Thoracic aorta (tissue), 2 donors: ENCODE data around the gene MRPL48. TPM values are rescaled to one million over a fixed set of nuclear protein-coding genes. Genes with fewer than 3 reads are reported as not detected.

Experiments used
- ATAC-seq: fragments of 150-250 bp; one replicate; pipeline ENCODE4 v1.8.0; 2017; ENCODE audit warnings: low read depth; ENCODE audit not compliant: insufficient number of reproducible peaks, low FRiP score
- DNase-seq: peaks from one replicate; pipeline ENCODE4 v3.0.0-alpha.2; 2020; ENCODE audit warnings: low spot score
- H3K27ac ChIP-seq, 2 donors: fragments of 200-600 bp; sonication (generic); 1 replicate in 1 of 2; 2 replicates in 1 of 2; pipeline ENCODE4 v1.5.1; 2016; ENCODE audit warnings: mild to moderate bottlenecking in 2 of 2, moderate library complexity in 2 of 2
- H3K27me3 ChIP-seq: fragments of 200-600 bp; sonication (generic); replicated peaks from 2 replicates; pipeline ENCODE4 v1.6.0; 2016; ENCODE audit warnings: mild to moderate bottlenecking; ENCODE audit not compliant: insufficient read depth
- H3K36me3 ChIP-seq: fragments of 200-600 bp; sonication (generic); one replicate; pipeline ENCODE4 v1.5.1; 2016
- H3K4me1 ChIP-seq, 2 donors: fragments of 200-600 bp; sonication (generic); 1 replicate in 1 of 2; 2 replicates in 1 of 2; pipeline versions ENCODE4 v1.5.1 to v1.6.0; 2016; ENCODE audit warnings: low read depth in 2 of 2, mild to moderate bottlenecking in 1 of 2; ENCODE audit not compliant: control insufficient read depth in 1 of 2
- H3K4me3 ChIP-seq: fragments of 200-600 bp; sonication (generic); 2 replicates; pipeline ENCODE4 v1.5.1; 2016; ENCODE audit warnings: mild to moderate bottlenecking
- H3K9me3 ChIP-seq: fragments of 200-600 bp; sonication (generic); 2 replicates; pipeline ENCODE4 v1.5.1; 2016
- CTCF ChIP-seq: fragments of 200-600 bp; sonication (generic); IDR thresholded peaks from one replicate; pipeline ENCODE4 v1.5.1; 2019; ENCODE audit warnings: antibody characterized with exemption
- total RNA-seq, 2 donors: library from RNA; depleted of rRNA; stranded (reverse); fragments of >200 nt; gene quantifications; one replicate each; pipeline versions ENCODE4 v1.1.0 to v1.2.3, GENCODE V29; 2016

Gene MRPL48
- total RNA-seq, 2 donors from 2014 or later = 3.8 to 18.6 TPM

GRCh38 chr11:73902303-73902702 lies 114.6 kb downstream of the MRPL48 start:
- ATAC-seq = no peak
- H3K27me3 ChIP-seq = no peaks in the 10 kb centered on the region
- no peaks in the 10 kb centered on the region for H3K4me1 ChIP-seq
- H3K36me3 ChIP-seq = peaks cover 21% of the 10 kb centered on the region
- no peak for DNase-seq
- H3K27ac ChIP-seq = no peak overlapping the region
- no peak for TF ChIP-seq CTCF
- H3K4me3 ChIP-seq = no peak overlapping the region
- no peaks in the 10 kb centered on the region for H3K9me3 ChIP-seq

GRCh38 chr11:73907191-73907590 lies 119.5 kb downstream of the MRPL48 start:
- no peaks in the 10 kb centered on the region for H3K9me3 ChIP-seq
- H3K27me3 ChIP-seq = no peaks in the 10 kb centered on the region
- ATAC-seq (no peak), DNase-seq (no peak)
- peaks cover 22% of the 10 kb centered on the region for H3K36me3 ChIP-seq
- no peaks in the 10 kb centered on the region for H3K4me1 ChIP-seq
- H3K4me3 ChIP-seq = no peak overlapping the region
- no peak for TF ChIP-seq CTCF
- H3K27ac ChIP-seq = no peak overlapping the region

GRCh38 chr11:73912026-73912425 lies 124.4 kb downstream of the MRPL48 start:
- H3K27ac ChIP-seq = no peak overlapping the region
- H3K4me3 ChIP-seq = no peak overlapping the region
- no peaks in the 10 kb centered on the region for H3K9me3 ChIP-seq
- H3K4me1 ChIP-seq = no peaks in the 10 kb centered on the region
- H3K36me3 ChIP-seq = peaks cover 21% of the 10 kb centered on the region
- ATAC-seq (no peak), DNase-seq (no peak)
- no peaks in the 10 kb centered on the region for H3K27me3 ChIP-seq
- TF ChIP-seq CTCF = no peak

- Histone ChIP-seq H3K27ac (no peak overlapping the region), H3K4me3 (no peak overlapping the region), H3K9me3 (no peaks in the 10 kb centered on the region), H3K27me3 (no peaks in the 10 kb centered on the region), H3K36me3 (peaks cover 21% of the 10 kb centered on the region), H3K4me1 (no peaks in the 10 kb centered on the region)
- DNase-seq = no peak
- TF ChIP-seq CTCF = no peak
- no peak for ATAC-seq
Observed at GRCh38 chr11:73913472-73913871, 125.8 kb downstream of the MRPL48 start.

GRCh38 chr11:73914284-73914683 lies 126.6 kb downstream of the MRPL48 start:
- Histone ChIP-seq H3K36me3 (peaks cover 25% of the 10 kb centered on the region), H3K27ac (no peak overlapping the region)

More at GRCh38 chr11:73914284-73914683, 126.6 kb downstream of the MRPL48 start:
- ATAC-seq = no peak
- no peak for TF ChIP-seq CTCF
- Histone ChIP-seq H3K4me1 (no peaks in the 10 kb centered on the region), H3K4me3 (no peak overlapping the region), H3K9me3 (no peaks in the 10 kb centered on the region), H3K27me3 (no peaks in the 10 kb centered on the region)
- no peak for DNase-seq

Other genes with a start within 250 kb of the MRPL48 start
- gene FAM168A, start 189.8 kb upstream of the MRPL48 start, total RNA-seq = 10 to 100 TPM; 34.0 to 36.0 TPM
- gene PLEKHB1, start 141.3 kb upstream of the MRPL48 start, total RNA-seq = 1 to 10 TPM; 7.3 to 7.9 TPM
- 100 to 1,000 TPM; 179 to 247 TPM for gene RAB6A, start 26.8 kb upstream of the MRPL48 start, total RNA-seq
- 10 to 100 TPM; 40.8 to 64.9 TPM for gene COA4, start 89.0 kb downstream of the MRPL48 start, total RNA-seq
- gene PAAF1, start 89.1 kb downstream of the MRPL48 start, total RNA-seq = 1 to 10 TPM; 8.7 to 8.8 TPM
- gene DNAJB13, start 163.2 kb downstream of the MRPL48 start, total RNA-seq = 1 to 10 TPM in 1 of 2 donors, not detected in 1; 1.8 TPM
- 10 to 100 TPM; 42.0 to 57.7 TPM for gene UCP2, start 195.0 kb downstream of the MRPL48 start, total RNA-seq
- gene UCP3, start 221.2 kb downstream of the MRPL48 start, total RNA-seq = 10 to 100 TPM in 1 of 2 donors, under 1 TPM in 1; 0.14 to 13.9 TPM